ENCODE results near the gene NKIRAS2.
"Not testable (repeated sequence)": the region's sequence is repeated elsewhere in the genome, so short reads cannot be mapped to it uniquely, and the experiment has no call there.

GRCh38 chr17:42013740-42014139 is 6.2 kb upstream of the NKIRAS2 start:
- not testable (repeated sequence) for TF ChIP-seq CTCF (conservative IDR thresholded peaks at IDR 0.05; ENCODE audit: low read length); EZH2phosphoT487 (IDR thresholded peaks at IDR 0.05; ENCODE audit: borderline replicate concordance)

Data from Loucy (cell line).